Mesothelial cell of epicardium (in vitro differentiated cells): ENCODE data around the gene ROBO1. TPM values are rescaled to one million over a fixed set of nuclear protein-coding genes. Genes with fewer than 3 reads are reported as not detected.

Experiments
- DNase-seq, 2 experiments: peaks; one replicate each; pipeline ENCODE4 v3.0.0; 2021; ENCODE audit warnings: low spot score in 2 of 2; ENCODE audit not compliant: unreplicated experiment in 2 of 2
- H3K27ac Mint-ChIP-seq: 2 replicates; pipeline ENCODE4 v1.8.0; 2021; ENCODE audit warnings: mixed read lengths
- H3K27me3 Mint-ChIP-seq: 2 replicates; pipeline ENCODE4 v1.8.0; 2021; ENCODE audit warnings: low read depth, mixed read lengths
- H3K36me3 Mint-ChIP-seq: 2 replicates; pipeline ENCODE4 v1.8.0; 2021; ENCODE audit warnings: mixed read lengths
- H3K4me1 Mint-ChIP-seq: 2 replicates; pipeline ENCODE4 v1.8.0; 2021; ENCODE audit warnings: mixed read lengths
- H3K4me3 Mint-ChIP-seq: 2 replicates; pipeline ENCODE4 v1.8.0; 2021; ENCODE audit warnings: mild to moderate bottlenecking, moderate library complexity, mixed read lengths
- H3K9me3 Mint-ChIP-seq: 2 replicates; pipeline ENCODE4 v1.8.0; 2021; ENCODE audit warnings: mixed read lengths
- total RNA-seq: library from RNA; stranded (reverse); gene quantifications from 3 replicates; pipeline ENCODE4 v1.2.1, GENCODE V29; 2021
- TF ChIP-seq, protein P1 (sequence below): fragments of 200-600 bp; sonication (generic); IDR thresholded peaks from one replicate; pipeline ENCODE4 v1.5.0; 2021; ENCODE audit warnings: antibody characterized with exemption; ENCODE audit not compliant: unreplicated experiment

The ROBO1 gene
- total RNA-seq, 1 donor from 2014 or later: 143 TPM

DNA sequence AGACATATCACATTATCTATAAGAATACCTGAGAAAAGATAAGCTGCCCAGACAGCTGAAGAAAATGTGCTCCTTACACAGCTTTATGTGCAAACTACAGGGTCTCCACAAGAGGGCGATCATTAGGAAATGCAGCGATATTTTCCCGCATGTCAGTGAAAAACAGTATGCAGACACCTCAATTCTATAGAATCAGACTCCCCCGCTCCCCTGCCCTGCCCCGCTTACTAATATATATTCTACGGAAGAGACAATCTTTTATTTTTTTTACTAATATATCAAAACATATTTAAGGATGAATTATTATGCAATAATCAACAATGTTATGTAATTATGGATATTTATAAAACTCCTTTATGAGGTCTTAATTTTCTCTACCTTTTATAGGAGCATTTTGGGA is 681.3 kb downstream of the ROBO1 start:
- TF ChIP-seq, protein P1, sequence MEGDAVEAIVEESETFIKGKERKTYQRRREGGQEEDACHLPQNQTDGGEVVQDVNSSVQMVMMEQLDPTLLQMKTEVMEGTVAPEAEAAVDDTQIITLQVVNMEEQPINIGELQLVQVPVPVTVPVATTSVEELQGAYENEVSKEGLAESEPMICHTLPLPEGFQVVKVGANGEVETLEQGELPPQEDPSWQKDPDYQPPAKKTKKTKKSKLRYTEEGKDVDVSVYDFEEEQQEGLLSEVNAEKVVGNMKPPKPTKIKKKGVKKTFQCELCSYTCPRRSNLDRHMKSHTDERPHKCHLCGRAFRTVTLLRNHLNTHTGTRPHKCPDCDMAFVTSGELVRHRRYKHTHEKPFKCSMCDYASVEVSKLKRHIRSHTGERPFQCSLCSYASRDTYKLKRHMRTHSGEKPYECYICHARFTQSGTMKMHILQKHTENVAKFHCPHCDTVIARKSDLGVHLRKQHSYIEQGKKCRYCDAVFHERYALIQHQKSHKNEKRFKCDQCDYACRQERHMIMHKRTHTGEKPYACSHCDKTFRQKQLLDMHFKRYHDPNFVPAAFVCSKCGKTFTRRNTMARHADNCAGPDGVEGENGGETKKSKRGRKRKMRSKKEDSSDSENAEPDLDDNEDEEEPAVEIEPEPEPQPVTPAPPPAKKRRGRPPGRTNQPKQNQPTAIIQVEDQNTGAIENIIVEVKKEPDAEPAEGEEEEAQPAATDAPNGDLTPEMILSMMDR: peak; percentile 84
- Mint-ChIP-seq H3K27ac (no peak overlapping the region), H3K4me1 (peaks cover 7% of the 10 kb centered on the region), H3K27me3 (no peaks in the 10 kb centered on the region), H3K4me3 (no peak overlapping the region), H3K36me3 (no peaks in the 10 kb centered on the region), H3K9me3 (no peaks in the 10 kb centered on the region)
- DNase-seq: peak; percentile 22 to 51

DNA sequence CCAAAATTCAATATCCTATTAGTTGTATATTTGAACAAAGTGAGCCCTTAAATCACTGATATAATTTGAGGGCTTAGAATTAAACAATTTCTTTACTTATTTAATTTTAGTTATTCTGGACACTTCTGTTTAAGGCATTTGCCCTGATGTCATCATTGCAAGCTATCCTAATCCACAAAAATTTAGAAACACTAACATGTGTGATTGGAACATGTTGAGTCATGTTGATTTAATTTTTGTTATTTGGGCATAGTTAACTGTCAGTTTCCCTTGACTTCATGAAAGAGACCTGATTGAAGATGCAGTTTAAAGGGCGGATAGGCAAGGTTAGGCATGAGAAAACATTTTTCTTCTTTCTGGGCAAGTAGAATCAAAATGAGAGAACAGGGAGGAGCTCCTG is 682.6 kb downstream of the ROBO1 start:
- no peaks in the 10 kb centered on the region for H3K9me3 Mint-ChIP-seq
- H3K36me3 Mint-ChIP-seq: no peaks in the 10 kb centered on the region
- H3K27me3 Mint-ChIP-seq: no peaks in the 10 kb centered on the region
- no peak overlapping the region for H3K27ac Mint-ChIP-seq
- no peak overlapping the region for H3K4me3 Mint-ChIP-seq
- peaks cover 7% of the 10 kb centered on the region for H3K4me1 Mint-ChIP-seq
- TF ChIP-seq, protein P1: no peak
- no peak for DNase-seq

DNA sequence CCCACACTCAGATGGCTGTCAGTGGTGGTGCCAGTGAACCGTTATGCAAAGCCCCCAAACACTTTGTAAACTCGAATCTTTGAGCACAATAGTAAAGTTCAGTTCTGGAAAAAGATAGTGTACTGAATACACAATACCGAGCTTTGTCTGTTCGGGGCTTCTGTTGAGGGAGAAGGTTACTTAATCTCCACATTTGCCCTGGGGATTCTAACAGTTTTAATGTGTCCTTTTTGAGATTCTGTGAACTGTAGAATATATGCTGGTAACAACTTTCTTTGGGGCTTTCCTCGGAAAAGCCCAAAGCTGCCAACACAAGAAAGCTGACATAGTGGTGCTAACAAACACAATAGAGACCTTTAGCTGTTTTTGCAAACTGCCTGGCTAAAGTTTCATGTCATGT is 686.5 kb downstream of the ROBO1 start:
- Mint-ChIP-seq H3K36me3 (no peaks in the 10 kb centered on the region), H3K27ac (no peak overlapping the region), H3K4me1 (peaks cover 5% of the 10 kb centered on the region), H3K9me3 (no peaks in the 10 kb centered on the region), H3K4me3 (no peak overlapping the region), H3K27me3 (no peaks in the 10 kb centered on the region)
- no peak for DNase-seq
- TF ChIP-seq, protein P1: no peak

DNA sequence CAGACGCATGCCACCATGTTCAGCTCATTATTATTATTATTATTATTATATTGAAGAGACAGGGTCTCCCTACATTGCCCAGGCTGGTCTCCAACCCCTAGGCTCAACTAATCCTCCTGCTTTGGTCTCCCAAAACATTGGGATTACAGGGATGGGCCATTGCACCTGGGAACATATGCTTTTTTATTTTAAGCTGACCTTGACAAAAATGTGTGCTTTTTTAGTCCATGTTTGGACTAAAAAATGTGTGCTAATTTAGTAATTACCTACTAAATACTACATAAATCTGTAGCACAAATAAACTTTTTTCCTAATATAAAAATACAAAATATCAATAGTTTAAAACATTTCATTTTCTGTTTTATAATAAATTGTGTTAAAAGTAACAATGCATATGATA is 693.2 kb downstream of the ROBO1 start:
- Mint-ChIP-seq H3K27ac (no peak overlapping the region), H3K9me3 (no peaks in the 10 kb centered on the region), H3K36me3 (no peaks in the 10 kb centered on the region), H3K27me3 (no peaks in the 10 kb centered on the region), H3K4me3 (no peak overlapping the region), H3K4me1 (no peaks in the 10 kb centered on the region)
- no peak for DNase-seq
- TF ChIP-seq, protein P1: no peak

DNA sequence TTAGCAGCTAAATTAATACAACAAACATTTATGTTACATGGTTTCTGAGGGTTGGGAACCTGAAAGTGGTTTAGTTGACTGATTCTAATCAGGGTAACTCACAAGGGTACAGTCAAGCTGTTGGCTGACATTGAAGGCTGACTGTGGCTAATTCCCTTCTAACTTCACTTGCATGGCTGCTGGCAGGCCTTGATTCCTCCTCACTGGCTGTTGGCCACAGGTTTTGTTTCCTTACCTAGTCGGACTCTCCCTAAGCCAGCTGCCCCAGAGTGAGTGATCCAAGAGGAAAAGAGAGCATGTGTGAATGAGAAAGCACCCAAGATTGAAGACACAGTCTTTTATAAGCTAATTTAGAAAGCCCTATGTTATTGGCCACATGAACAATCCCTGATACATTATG is 700.1 kb downstream of the ROBO1 start:
- Mint-ChIP-seq H3K4me1 (peaks cover 2% of the 10 kb centered on the region), H3K9me3 (peaks cover 5% of the 10 kb centered on the region), H3K36me3 (no peaks in the 10 kb centered on the region), H3K4me3 (no peak overlapping the region), H3K27me3 (no peaks in the 10 kb centered on the region), H3K27ac (no peak overlapping the region)
- DNase-seq: no peak
- TF ChIP-seq, protein P1: no peak

DNA sequence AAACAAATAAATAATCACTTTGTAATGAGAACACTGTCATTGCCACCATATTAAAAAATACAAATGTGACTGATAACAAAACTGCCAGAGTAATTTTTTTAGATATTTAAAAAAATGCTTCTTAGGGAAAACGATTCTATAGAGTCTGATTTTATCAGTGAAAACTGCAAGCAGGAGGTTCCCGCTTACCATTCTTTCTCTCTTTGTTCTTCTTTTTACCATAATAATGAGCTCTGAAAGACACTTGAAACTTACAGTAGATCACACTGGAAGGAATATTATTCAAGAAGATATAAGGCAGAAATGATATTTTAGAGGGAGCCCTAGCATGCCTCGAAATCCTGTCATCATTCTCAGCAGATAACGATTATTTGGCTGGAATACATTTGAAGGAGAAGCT is 701.3 kb downstream of the ROBO1 start:
- Mint-ChIP-seq H3K27me3 (no peaks in the 10 kb centered on the region), H3K4me3 (no peak overlapping the region), H3K9me3 (peaks cover 11% of the 10 kb centered on the region), H3K4me1 (peaks cover 2% of the 10 kb centered on the region), H3K27ac (no peak overlapping the region), H3K36me3 (peaks cover 4% of the 10 kb centered on the region)
- DNase-seq: no peak
- TF ChIP-seq, protein P1: no peak
